ENCODE data around the gene PTMS.

The PTMS gene

GRCh38 chr12:6765634-6766581 lies at the start of gene PTMS:
Gene PTMS, plus strand, starts transcription at chr12:6766363. Its CDS starts 343 bp downstream, at chr12:6766706.
- no peaks in the 10 kb centered on the region for H3K9me3 ChIP-seq (ENCODE audit: low read depth, low read length)
- peak within 1 kb of the TSS; percentile 94 for H3K9ac ChIP-seq (ENCODE audit: insufficient read length)

GRCh38 chr12:6716874-6717437 lies 49.2 kb upstream of the PTMS start:
- no peak overlapping the region for H3K4me3 ChIP-seq
- H3K9ac ChIP-seq (ENCODE audit: insufficient read length): no peak overlapping the region
- TF ChIP-seq FOXP2 (optimal IDR thresholded peaks at IDR 0.05; ENCODE audit: control extremely low read depth, extremely low read length, insufficient read depth) (no peak), EZH2 (IDR thresholded peaks at IDR 0.05) (no peak), POLR2AphosphoS5 (IDR thresholded peaks at IDR 0.05; ENCODE audit: borderline replicate concordance, low read depth, low read length) (no peak)
- no peak for DNase-seq (ENCODE audit: low read depth, low spot score)
- H3K27ac ChIP-seq: no peak overlapping the region
- H3K36me3 ChIP-seq (ENCODE audit: insufficient read depth, low read length): no peaks in the 10 kb centered on the region
- H3K9me3 ChIP-seq (ENCODE audit: low read depth, low read length): no peaks in the 10 kb centered on the region

More at GRCh38 chr12:6765634-6766581, at the start of gene PTMS:
- Histone ChIP-seq H3K27ac (peak within 1 kb of the TSS; percentile 89), H3K4me3 (peak within 1 kb of the TSS; percentile 87), H3K36me3 (ENCODE audit: insufficient read depth, low read length) (peaks cover 14% of the 10 kb centered on the region; the same call in 1 of the 2 replicates)
- peak; percentile 51 for DNase-seq (ENCODE audit: low read depth, low spot score)
- TF ChIP-seq POLR2AphosphoS5 (IDR thresholded peaks at IDR 0.05; ENCODE audit: borderline replicate concordance, low read depth, low read length) (peak; percentile 92), EZH2 (IDR thresholded peaks at IDR 0.05) (no peak), FOXP2 (optimal IDR thresholded peaks at IDR 0.05; ENCODE audit: control extremely low read depth, extremely low read length, insufficient read depth) (no peak)

GRCh38 chr12:6722863-6723262 lies 43.3 kb upstream of the PTMS start:
- peaks cover 7% of the 10 kb centered on the region; the same call in 1 of the 2 replicates for H3K36me3 ChIP-seq (ENCODE audit: insufficient read depth, low read length)
- peak overlapping the region; percentile 93; the same call in 1 of the 2 replicates for H3K27ac ChIP-seq
- H3K9me3 ChIP-seq (ENCODE audit: low read depth, low read length): no peaks in the 10 kb centered on the region
- TF ChIP-seq EZH2 (IDR thresholded peaks at IDR 0.05): no peak
- H3K9ac ChIP-seq (ENCODE audit: insufficient read length): peak overlapping the region; percentile 97
- H3K4me3 ChIP-seq: peak overlapping the region; percentile 87
- DNase-seq (ENCODE audit: low read depth, low spot score): no peak

GRCh38 chr12:6723607-6724408 lies 42.4 kb upstream of the PTMS start, which contains the start of gene COPS7A:
Gene COPS7A, plus strand, starts transcription at chr12:6724046. Its CDS starts 611 bp downstream, at chr12:6724657.
- H3K4me3 ChIP-seq: peak within 1 kb of the TSS; percentile 87
- H3K9me3 ChIP-seq (ENCODE audit: low read depth, low read length): no peaks in the 10 kb centered on the region
- TF ChIP-seq FOXP2 (optimal IDR thresholded peaks at IDR 0.05; ENCODE audit: control extremely low read depth, extremely low read length, insufficient read depth) (peak; percentile 73), POLR2AphosphoS5 (IDR thresholded peaks at IDR 0.05; ENCODE audit: borderline replicate concordance, low read depth, low read length) (peak; percentile 81), EZH2 (IDR thresholded peaks at IDR 0.05) (no peak)
- H3K36me3 ChIP-seq (ENCODE audit: insufficient read depth, low read length): peaks cover 17% of the 10 kb centered on the region; the same call in 1 of the 2 replicates
- peak; percentile 96 for DNase-seq (ENCODE audit: low read depth, low spot score)
- H3K9ac ChIP-seq (ENCODE audit: insufficient read length): peak within 1 kb of the TSS; percentile 97
- H3K27ac ChIP-seq: peak within 1 kb of the TSS; percentile 93

GRCh38 chr12:6724409-6724797 lies 41.8 kb upstream of the PTMS start:
- DNase-seq (ENCODE audit: low read depth, low spot score): no peak
- H3K4me3 ChIP-seq: peak overlapping the region; percentile 87
- peaks cover 23% of the 10 kb centered on the region; the same call in 1 of the 2 replicates for H3K36me3 ChIP-seq (ENCODE audit: insufficient read depth, low read length)
- peak overlapping the region; percentile 79 for H3K27ac ChIP-seq
- TF ChIP-seq FOXP2 (optimal IDR thresholded peaks at IDR 0.05; ENCODE audit: control extremely low read depth, extremely low read length, insufficient read depth) (peak; percentile 10), EZH2 (IDR thresholded peaks at IDR 0.05) (no peak)
- H3K9ac ChIP-seq (ENCODE audit: insufficient read length): peak overlapping the region; percentile 97
- no peaks in the 10 kb centered on the region for H3K9me3 ChIP-seq (ENCODE audit: low read depth, low read length)

- no peak for DNase-seq (ENCODE audit: low read depth, low spot score)
- Histone ChIP-seq H3K9ac (ENCODE audit: insufficient read length) (no peak overlapping the region), H3K9me3 (ENCODE audit: low read depth, low read length) (no peaks in the 10 kb centered on the region), H3K4me3 (no peak overlapping the region), H3K27ac (no peak overlapping the region), H3K36me3 (ENCODE audit: insufficient read depth, low read length) (peaks cover 32% of the 10 kb centered on the region)
- TF ChIP-seq POLR2AphosphoS5 (IDR thresholded peaks at IDR 0.05; ENCODE audit: borderline replicate concordance, low read depth, low read length) (no peak), FOXP2 (optimal IDR thresholded peaks at IDR 0.05; ENCODE audit: control extremely low read depth, extremely low read length, insufficient read depth) (no peak), EZH2 (IDR thresholded peaks at IDR 0.05) (no peak)
Measured at GRCh38 chr12:6725350-6725749, 40.8 kb upstream of the PTMS start.

GRCh38 chr12:6729186-6729585 lies 37.0 kb upstream of the PTMS start:
- no peak overlapping the region for H3K4me3 ChIP-seq
- TF ChIP-seq EZH2 (IDR thresholded peaks at IDR 0.05) (no peak), POLR2AphosphoS5 (IDR thresholded peaks at IDR 0.05; ENCODE audit: borderline replicate concordance, low read depth, low read length) (no peak), FOXP2 (optimal IDR thresholded peaks at IDR 0.05; ENCODE audit: control extremely low read depth, extremely low read length, insufficient read depth) (no peak)
- H3K27ac ChIP-seq: no peak overlapping the region
- H3K36me3 ChIP-seq (ENCODE audit: insufficient read depth, low read length): peaks cover 46% of the 10 kb centered on the region
- H3K9me3 ChIP-seq (ENCODE audit: low read depth, low read length): no peaks in the 10 kb centered on the region
- no peak overlapping the region for H3K9ac ChIP-seq (ENCODE audit: insufficient read length)
- DNase-seq (ENCODE audit: low read depth, low spot score): no peak

- DNase-seq (ENCODE audit: low read depth, low spot score): no peak
- Histone ChIP-seq H3K9me3 (ENCODE audit: low read depth, low read length) (no peaks in the 10 kb centered on the region), H3K36me3 (ENCODE audit: insufficient read depth, low read length) (peaks cover 54% of the 10 kb centered on the region), H3K4me3 (no peak overlapping the region), H3K27ac (no peak overlapping the region), H3K9ac (ENCODE audit: insufficient read length) (no peak overlapping the region)
- TF ChIP-seq POLR2AphosphoS5 (IDR thresholded peaks at IDR 0.05; ENCODE audit: borderline replicate concordance, low read depth, low read length) (no peak), FOXP2 (optimal IDR thresholded peaks at IDR 0.05; ENCODE audit: control extremely low read depth, extremely low read length, insufficient read depth) (no peak), EZH2 (IDR thresholded peaks at IDR 0.05) (no peak)
Measured at GRCh38 chr12:6730169-6730568, 36.0 kb upstream of the PTMS start.
